Ovary (tissue), 9 donors: ENCODE results near the gene BABAM2. TPM values are rescaled to one million over a fixed set of nuclear protein-coding genes. Genes with fewer than 3 reads are reported as not detected.
A peak's percentile ranks its signal among the peaks of the same experiment; 100 is the strongest.

Source experiments
- DNase-seq, 5 donors: peaks; one replicate each; pipeline ENCODE4 v3.0.0-alpha.2; 2019 to 2020
- H3K27ac ChIP-seq, 2 donors: fragments of 200-600 bp; one replicate each; pipeline versions ENCODE4 v1.5.1 to v1.8.0; 2019 to 2022
- H3K27me3 ChIP-seq: fragments of 200-600 bp; one replicate; pipeline ENCODE4 v1.8.0; 2022
- H3K36me3 ChIP-seq: fragments of 200-600 bp; sonication (generic); one replicate; pipeline ENCODE4 v1.5.1; 2019
- H3K4me1 ChIP-seq: one replicate; pipeline ENCODE4 v1.8.1; 2013; ENCODE audit warnings: mild to moderate bottlenecking, moderate library complexity; ENCODE audit not compliant: insufficient read depth
- H3K4me3 ChIP-seq: fragments of 200-600 bp; sonication (generic); one replicate; pipeline ENCODE4 v1.5.1; 2017
- H3K9me3 ChIP-seq, 2 donors: fragments of 200-600 bp in 1 of 2; sonication (generic) in 1 of 2; one replicate each; pipeline versions ENCODE4 v1.5.1 to v1.8.1; 2013 to 2019; ENCODE audit warnings: mild to moderate bottlenecking in 1 of 2, moderate library complexity in 1 of 2
- CTCF ChIP-seq, 3 donors: fragments of 450-650 bp in 2 of 3; fragments of 200-600 bp in 1 of 3; IDR thresholded peaks; one replicate each; pipeline versions ENCODE4 v1.5.1 to v1.8.0; 2016 to 2022; ENCODE audit warnings: antibody characterized with exemption in 3 of 3, mild to moderate bottlenecking in 1 of 3
- EP300 ChIP-seq: sonication (generic); formaldehyde crosslinking; IDR thresholded peaks from one replicate; pipeline ENCODE4 v1.6.1; 2017; ENCODE audit warnings: antibody characterized with exemption
- POLR2A ChIP-seq: fragments of 450-650 bp; IDR thresholded peaks from one replicate; pipeline ENCODE4 v1.6.1; 2017; ENCODE audit warnings: antibody characterized with exemption, mild to moderate bottlenecking, moderate library complexity
- WGBS, 3 donors: extraction: QIAGEN DNeasy Blood & Tissue Kit in 1 of 3; methylation state at CpG; one replicate each; pipeline versions ENCODE4 v1.1.5 to v1.1.7; 2013 to 2017; 5-methylcytosine and 5-hydroxymethylcytosine counted together
- intact Hi-C, 4 donors: fragments of 100-400 bp; cut with DNase I; formaldehyde crosslinking; loops; one replicate each; pipeline versions ENCODE4 v1.11.0 to v1.15.1; 2022 to 2023
- polyA plus RNA-seq, 2 donors: library from polyadenylated mRNA; stranded (reverse); fragments of 200-250 nt in 1 of 2; fragments of 350-450 nt in 1 of 2; fragmentation: Illumina TruSeq in 1 of 2; extraction: RNeasy Lipid Tissue Mini Kit (QIAGEN cat#74804) in 1 of 2; gene quantifications; one replicate each; pipeline ENCODE4 v1.2.3, GENCODE V29; 2013 to 2014
- total RNA-seq, 7 donors: library from RNA; depleted of rRNA in 2 of 7; stranded (reverse); fragments of >200 nt in 2 of 7; fragmentation: NEBNext Ultra II Directional in 3 of 7; extraction: Animal tissue kit (Norgen Biotek cat#: 25700) in 3 of 7; gene quantifications; one replicate each; pipeline versions ENCODE4 v1.1.0 to v1.2.4, GENCODE V29; 2016 to 2023
- donor health status: DM: no; HTN: no; CAD: no; lungs with moderate emphysema.
- donor health status: DM: no; HTN: no; CAD: no.
- donor health status: Bipolar disorder and iron deficiency.
- donor health status: DM: yes; HTN: yes; CAD: no.
- donor health status: DM: no; HTN: no; CAD: no.
- donor health status: DM: yes; HTN: yes; CAD: no.

The BABAM2 gene
- total and polyA plus RNA-seq, 9 donors: 22.0 to 96.7 (median 46.8) TPM

GRCh38 chr2:28298406-28298805 is 407.9 kb downstream of the BABAM2 start:
- H3K4me3 ChIP-seq: no peak overlapping the region

GRCh38 chr2:28300485-28301341 is 410.2 kb downstream of the BABAM2 start:
- Histone ChIP-seq H3K4me1 (peaks cover 1% of the 10 kb centered on the region), H3K27ac (peak overlapping the region in 1 of 2 donors; percentile 72), H3K36me3 (no peaks in the 10 kb centered on the region), H3K9me3 (peaks cover 0 to 3% of the 10 kb centered on the region in 2 donors), H3K4me3 (no peak overlapping the region), H3K27me3 (no peaks in the 10 kb centered on the region)
- TF ChIP-seq EP300: no peak
- TF ChIP-seq POLR2A: no peak
- TF ChIP-seq CTCF (IDR thresholded peaks at IDR 0.05): no peak
- DNase-seq: no peak
- intact Hi-C loops: loop anchor here in 1 of 4 donors (1.0 kb wide), 1 partner anchor 35 kb away; no protein-coding TSS in a partner anchor
- 20 to 25% (median 22%) methylated on average over 9 of the region's 9 CpGs for WGBS, 3 donors

More at GRCh38 chr2:28298406-28298805, 407.9 kb downstream of the BABAM2 start:
- TF ChIP-seq POLR2A (no peak), CTCF (IDR thresholded peaks at IDR 0.05) (no peak), EP300 (no peak)
- Histone ChIP-seq H3K27me3 (no peaks in the 10 kb centered on the region), H3K4me1 (peaks cover 1% of the 10 kb centered on the region), H3K9me3 (no peaks in the 10 kb centered on the region), H3K27ac (no peak overlapping the region), H3K36me3 (no peaks in the 10 kb centered on the region)
- intact Hi-C loops: no loop called here
- 90 to 92% (median 90%) methylated on average over 3 of the region's 3 CpGs for WGBS, 3 donors
- no peak for DNase-seq

GRCh38 chr2:28305202-28305601 is 414.7 kb downstream of the BABAM2 start:
- Histone ChIP-seq H3K9me3 (peaks cover 0 to 3% of the 10 kb centered on the region in 2 donors), H3K4me1 (peaks cover 1% of the 10 kb centered on the region), H3K27ac (no peak overlapping the region), H3K36me3 (no peaks in the 10 kb centered on the region), H3K4me3 (no peak overlapping the region), H3K27me3 (no peaks in the 10 kb centered on the region)
- no peak for DNase-seq
- no peak for TF ChIP-seq EP300
- no peak for TF ChIP-seq POLR2A
- TF ChIP-seq CTCF (IDR thresholded peaks at IDR 0.05): no peak
- intact Hi-C loops: no loop called here
- 96 to 99% (median 98%) methylated on average over 1 of the region's 1 CpG for WGBS, 3 donors

GRCh38 chr2:28310107-28310506 is 419.6 kb downstream of the BABAM2 start:
- H3K4me3 ChIP-seq: no peak overlapping the region
- no peaks in the 10 kb centered on the region for H3K27me3 ChIP-seq
- no peak for TF ChIP-seq EP300
- TF ChIP-seq POLR2A: no peak
- no peak for TF ChIP-seq CTCF (IDR thresholded peaks at IDR 0.05)
- no peak overlapping the region for H3K27ac ChIP-seq
- no peaks in the 10 kb centered on the region for H3K9me3 ChIP-seq
- no peaks in the 10 kb centered on the region for H3K4me1 ChIP-seq
- H3K36me3 ChIP-seq: no peaks in the 10 kb centered on the region
- 76 to 90% (median 88%) methylated on average over 2 of the region's 2 CpGs for whole genome bisulfite sequencing, 3 donors
- intact Hi-C loops: no loop called here
- no peak for DNase-seq
